Peyer's patch (tissue), 4 donors: ENCODE results near the gene PRICKLE2. TPM values are rescaled to one million over a fixed set of nuclear protein-coding genes. Genes with fewer than 3 reads are reported as not detected.

Experiments
- small RNA-seq, 2 donors: library from RNA; depleted of rRNA; stranded (forward); fragments of <200 nt; gene quantifications; one replicate each; pipeline ENCODE3, GENCODE V24; 2016
- total RNA-seq, 4 donors: library from RNA; depleted of rRNA; stranded (reverse); fragments of >200 nt; gene quantifications; one replicate each; pipeline ENCODE4 v1.1.0, GENCODE V29; 2016

Gene PRICKLE2
- total RNA-seq, 4 donors from 2014 or later = 3.5 to 22.3 (median 11.8) TPM

Small RNAs within 50 kb of the gene (small RNA-seq; reads per million reads assigned to genes)
- 0 reads per million in 2 donors for gene RF00012

Other genes starting within 250 kb of the PRICKLE2 start
- gene PSMD6, start 202.0 kb downstream of the PRICKLE2 start, total RNA-seq = 10 to 100 TPM; 37.3 to 48.7 (median 38.2) TPM